Mammary epithelial cell (primary cell): Measurements from ENCODE around the gene APH1B.

Source experiments
- CTCF ChIP-seq, 2 donors: IDR thresholded peaks in 1 of 2; conservative IDR thresholded peaks in 1 of 2; 2 replicates each; pipeline ENCODE4 v1.5.1; 2011 to 2012; ENCODE audit warnings: inconsistent platforms in 2 of 2, low read length in 2 of 2, mild to moderate bottlenecking in 2 of 2, control low read depth in 1 of 2, low read depth in 1 of 2; ENCODE audit not compliant: insufficient read depth in 1 of 2; ENCODE audit errors: extremely low read depth in 1 of 2
- EZH2 ChIP-seq: IDR thresholded peaks from 2 replicates; pipeline ENCODE4 v1.6.1; 2012; ENCODE audit warnings: low read length, inconsistent platforms, borderline replicate concordance

DNA sequence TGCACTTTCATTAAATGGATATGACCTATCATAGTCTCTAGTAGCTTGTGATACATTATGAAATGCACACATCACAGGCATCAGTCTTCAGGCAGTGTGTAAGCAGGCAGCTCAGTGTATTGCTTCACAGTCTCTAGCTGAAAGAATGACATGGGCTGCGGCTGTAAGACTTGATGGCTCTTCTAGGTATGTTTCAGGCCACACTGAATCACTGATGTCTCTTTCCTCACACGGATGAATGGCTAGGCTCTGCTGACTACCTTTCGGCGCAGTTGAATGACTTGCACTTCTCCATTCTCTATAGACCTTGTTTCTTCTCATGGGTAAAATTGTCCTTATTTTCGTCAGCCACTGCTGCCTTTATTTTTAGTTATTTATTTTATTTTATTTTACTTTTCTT is 15.4 kb downstream of the APH1B start:
- no peak for TF ChIP-seq EZH2
- TF ChIP-seq CTCF (conservative IDR thresholded peaks at IDR 0.05 in 1 of 2, IDR thresholded peaks at IDR 0.05 in 1 of 2; ENCODE audit: extremely low read depth in 1 of 2, insufficient read depth in 1 of 2, low read depth in 1 of 2, low read length in 2 of 2), result no peak
